Activated CD4-positive, alpha-beta T cell treated with anti-CD3 and anti-CD28 coated beads, Interleukin-2, amount 50 U/mL, for 16 hours (primary cell): ENCODE measurements around the gene POFUT1.
"Not testable (repeated sequence)": the region's sequence is repeated elsewhere in the genome, so short reads cannot be mapped to it uniquely, and the experiment has no call there.

Experiments used
- DNase-seq: peaks from one replicate; pipeline ENCODE4 v3.0.0-alpha.2; 2020

POFUT1 gene

DNA sequence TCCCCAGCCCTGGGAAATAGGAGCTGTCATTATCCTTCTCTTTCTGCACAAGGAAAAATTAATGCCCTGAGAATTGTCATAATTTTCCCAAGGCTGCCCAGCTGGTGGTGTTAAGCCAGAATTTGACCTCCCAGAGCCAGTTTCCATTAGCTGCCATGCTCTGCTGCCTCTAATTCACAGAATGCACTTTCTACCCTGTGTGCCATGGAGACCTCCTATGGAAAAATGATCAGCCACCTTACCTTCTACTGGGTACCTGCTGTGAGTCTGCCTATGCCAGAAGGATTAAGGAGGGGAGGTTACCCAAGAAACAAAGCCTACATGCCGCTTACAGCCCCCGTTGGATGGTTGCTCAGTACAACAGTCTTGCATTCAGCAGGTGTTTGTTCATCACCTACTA, 29.1 kb downstream of the POFUT1 start:
- no peak for DNase-seq

DNA sequence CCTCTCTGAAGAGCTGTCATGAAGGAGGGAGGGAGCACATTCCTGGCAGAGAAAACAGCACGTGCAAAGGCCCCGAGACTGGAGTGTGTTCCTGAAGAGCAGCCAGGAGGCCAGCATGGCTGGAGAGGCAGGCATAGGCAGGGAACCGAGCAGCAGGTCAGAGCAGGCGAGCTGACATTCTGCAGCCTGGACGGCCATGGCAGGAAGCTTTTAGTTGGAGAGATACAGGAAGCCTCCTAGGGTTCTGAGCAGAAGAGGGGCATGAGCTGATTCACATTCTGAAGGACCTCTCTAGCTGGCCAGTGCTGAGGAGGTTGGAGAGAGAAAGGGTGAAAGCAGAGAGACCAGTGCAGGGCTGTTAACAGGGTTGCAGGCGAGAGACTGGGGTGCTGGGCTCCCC, 29.7 kb downstream of the POFUT1 start:
- no peak for DNase-seq

DNA sequence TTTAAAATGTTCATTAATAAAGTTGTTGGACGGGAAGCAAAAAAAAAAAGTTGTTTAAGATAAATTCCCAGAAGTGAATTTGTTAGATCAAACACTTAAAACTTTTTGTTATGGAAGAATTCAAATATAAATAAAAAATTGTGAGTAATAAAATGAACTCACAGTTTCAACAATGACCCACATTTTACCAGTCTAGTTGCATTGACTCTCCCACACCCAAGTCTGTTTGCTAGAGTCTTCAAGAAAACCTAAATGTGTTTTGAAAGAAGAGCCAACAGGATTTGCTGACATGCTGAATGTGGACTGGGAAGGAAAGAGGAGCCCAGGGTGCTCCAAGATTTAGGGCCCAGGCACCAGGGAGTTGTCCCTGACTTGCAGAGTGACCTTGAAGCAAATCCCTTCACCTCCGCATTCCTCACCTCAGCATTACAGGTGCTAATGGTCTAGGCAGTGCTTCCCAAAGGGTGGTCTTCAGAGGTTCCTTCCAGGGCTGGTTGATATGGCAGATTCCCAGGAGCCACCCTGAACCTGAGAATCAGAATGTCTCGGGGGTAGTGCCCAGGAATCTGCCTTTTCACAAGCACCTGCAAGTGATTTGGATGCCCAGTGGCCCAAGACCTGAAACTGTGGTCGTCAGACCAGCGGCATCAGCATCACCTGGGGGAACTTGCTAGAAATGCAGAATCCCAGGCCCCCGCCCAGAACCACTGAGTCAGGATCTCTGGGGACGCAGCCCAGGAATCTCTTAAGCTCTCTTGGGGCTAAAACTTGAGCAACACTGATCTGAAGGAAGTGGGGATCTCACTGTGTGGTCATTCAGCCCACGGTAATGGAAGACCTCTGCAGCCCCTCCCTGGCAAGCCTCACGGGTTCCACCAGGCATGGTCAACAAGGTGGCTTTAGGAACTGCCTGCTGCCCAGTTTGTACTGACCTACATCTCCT, 31.1 kb downstream of the POFUT1 start:
- no peak for DNase-seq

DNA sequence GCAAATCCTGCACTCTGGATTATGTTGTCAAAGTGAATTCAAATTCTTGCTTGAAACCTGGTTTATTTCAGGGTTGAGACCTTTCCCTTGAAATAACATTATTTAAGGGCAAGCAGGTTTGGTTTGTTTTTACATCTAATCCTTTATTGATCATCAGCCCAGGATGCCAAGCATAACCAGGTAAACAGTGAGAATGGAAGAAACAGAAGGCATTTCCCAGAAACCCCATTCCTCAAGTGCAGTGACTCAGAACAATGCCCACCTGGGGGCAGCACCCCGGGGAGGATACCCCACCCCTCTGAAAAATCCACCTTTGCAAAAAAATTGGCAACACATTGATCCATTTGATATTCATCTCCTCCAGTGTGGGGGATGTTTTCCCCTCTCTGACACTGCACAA, 32.5 kb downstream of the POFUT1 start:
- no peak for DNase-seq

- DNase-seq: no peak
These were observed 34.1 kb downstream of the POFUT1 start for GRCh38 chr20:32241807-32242206.

DNA sequence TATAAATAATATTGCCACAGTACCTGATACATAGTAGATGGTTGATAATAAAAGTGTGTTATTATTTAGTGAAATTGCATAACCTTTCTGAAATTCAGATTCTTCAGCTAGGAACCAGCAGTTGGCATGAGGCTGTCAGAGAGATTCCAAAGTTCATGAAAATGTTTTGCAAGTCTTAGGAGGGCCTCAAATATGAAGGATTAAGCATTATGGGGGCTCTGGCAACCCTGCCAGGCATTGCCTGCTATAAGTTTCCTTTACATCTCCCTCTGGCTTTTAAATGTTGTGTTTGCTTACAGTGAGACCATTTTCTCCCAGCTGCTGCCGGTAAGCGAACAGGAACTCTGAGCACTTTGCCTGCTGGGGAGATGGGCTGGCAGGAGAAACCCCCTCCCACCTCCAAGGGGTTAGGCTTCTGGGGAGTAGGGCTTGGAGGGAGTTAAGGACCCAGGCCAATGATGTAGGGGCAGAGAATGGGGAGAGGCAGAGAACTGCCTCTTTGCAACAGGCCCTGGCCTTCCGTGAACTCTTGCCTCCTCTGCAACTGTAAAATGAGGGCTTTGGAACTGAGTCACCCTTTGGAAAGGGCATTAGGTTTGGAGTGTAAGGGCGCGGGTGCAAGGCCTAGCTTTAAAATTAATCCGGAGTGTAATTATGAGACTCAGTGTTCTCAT, 36.6 kb downstream of the POFUT1 start:
- no peak for DNase-seq

DNA sequence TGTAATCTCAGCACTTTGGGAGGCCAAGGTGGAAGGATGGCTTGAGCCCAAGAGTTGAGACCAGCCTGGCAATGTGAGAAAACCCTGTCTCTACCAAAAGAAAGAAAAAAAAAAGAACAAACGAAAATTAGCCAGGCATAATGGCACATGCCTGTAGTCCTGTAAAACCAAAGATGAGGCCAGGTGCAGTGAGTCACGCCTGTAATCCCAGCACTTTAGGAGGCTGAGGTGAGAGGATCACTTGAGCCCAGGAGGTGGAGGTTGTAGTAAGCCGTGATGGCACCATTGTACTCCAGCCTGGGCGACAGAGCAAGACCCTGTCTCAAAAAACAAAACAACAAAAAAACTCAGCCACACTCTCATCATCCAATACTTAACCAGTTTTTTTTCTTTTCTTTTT, 37.3 kb downstream of the POFUT1 start:
- no peak for DNase-seq

DNA sequence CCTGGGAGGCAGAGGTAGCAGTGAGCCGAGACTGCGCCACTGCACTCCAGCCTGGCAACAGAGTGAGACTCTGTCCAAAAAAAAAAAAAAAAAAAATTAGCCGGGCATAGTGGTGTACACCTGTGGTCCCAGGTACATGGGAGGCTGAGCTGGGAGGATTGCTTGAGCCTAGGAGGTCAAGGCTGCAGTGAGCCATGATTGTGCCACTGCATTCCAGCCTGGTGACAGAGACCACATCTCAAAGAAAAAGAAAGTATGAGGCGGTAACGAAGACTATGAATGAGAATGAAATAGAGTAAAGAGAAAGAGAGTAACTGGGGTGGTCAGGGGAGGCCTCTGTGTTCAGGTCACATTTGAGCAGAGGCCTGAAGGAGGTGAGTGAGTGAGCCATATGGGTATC, 38.5 kb downstream of the POFUT1 start:
- DNase-seq: not testable (repeated sequence)

- DNase-seq: no peak
These were observed 40.4 kb downstream of the POFUT1 start for GRCh38 chr20:32248043-32248442.

- DNase-seq: peak; percentile 78
These were observed 41.5 kb downstream of the POFUT1 start for GRCh38 chr20:32249030-32249738.

GRCh38 chr20:32251470-32251869, 43.8 kb downstream of the POFUT1 start:
- no peak for DNase-seq

DNA sequence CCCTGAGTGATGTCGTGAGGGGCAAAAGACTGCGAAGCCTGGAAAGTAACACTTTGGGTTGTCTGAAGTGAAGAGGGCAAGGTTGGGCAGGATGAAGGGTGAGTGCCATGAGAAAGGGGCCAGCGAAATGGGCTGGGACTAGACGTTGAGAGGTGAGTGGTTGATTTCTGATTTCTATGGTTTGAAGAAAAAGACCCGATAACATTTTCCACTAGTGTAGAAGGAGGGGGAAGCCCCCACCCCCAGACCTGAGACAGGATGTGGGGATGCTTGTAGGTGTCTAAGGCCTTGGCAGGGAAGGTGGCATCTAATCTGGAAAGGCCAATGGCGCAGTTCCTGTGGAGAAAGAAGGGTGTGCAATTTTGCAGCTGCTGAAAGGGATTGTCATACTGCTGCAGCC, 44.5 kb downstream of the POFUT1 start:
- DNase-seq: peak; percentile 66

- not testable (repeated sequence) for DNase-seq
These were observed 53.3 kb downstream of the POFUT1 start for GRCh38 chr20:32260973-32261372.

DNA sequence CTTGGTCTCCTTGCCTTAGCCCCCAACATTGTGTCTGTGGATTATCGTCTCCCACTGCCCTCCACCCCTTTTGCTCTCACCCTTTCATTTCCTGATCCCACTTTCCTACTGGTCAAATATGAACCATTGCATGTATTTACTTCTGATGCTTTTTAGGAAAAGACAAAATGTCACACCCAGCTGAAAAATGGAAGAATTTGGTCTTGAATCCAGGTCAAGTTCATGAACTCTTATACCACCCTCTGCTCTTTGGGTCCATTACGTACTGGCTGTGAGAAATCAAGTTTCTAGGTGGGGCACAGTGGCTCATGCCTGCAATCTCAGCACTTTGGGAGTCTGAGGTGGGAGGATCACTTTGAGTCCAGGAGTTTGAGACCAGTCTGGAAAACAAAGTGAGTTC, 54.0 kb downstream of the POFUT1 start:
- DNase-seq: no peak

- no peak for DNase-seq
These were observed 55.8 kb downstream of the POFUT1 start for GRCh38 chr20:32263398-32263954.

GRCh38 chr20:32271620-32272019, 63.9 kb downstream of the POFUT1 start:
- DNase-seq: no peak

- DNase-seq: no peak
These were observed 66.7 kb downstream of the POFUT1 start for GRCh38 chr20:32274359-32274758.

GRCh38 chr20:32275163-32275562, 67.5 kb downstream of the POFUT1 start:
- not testable (repeated sequence) for DNase-seq

DNA sequence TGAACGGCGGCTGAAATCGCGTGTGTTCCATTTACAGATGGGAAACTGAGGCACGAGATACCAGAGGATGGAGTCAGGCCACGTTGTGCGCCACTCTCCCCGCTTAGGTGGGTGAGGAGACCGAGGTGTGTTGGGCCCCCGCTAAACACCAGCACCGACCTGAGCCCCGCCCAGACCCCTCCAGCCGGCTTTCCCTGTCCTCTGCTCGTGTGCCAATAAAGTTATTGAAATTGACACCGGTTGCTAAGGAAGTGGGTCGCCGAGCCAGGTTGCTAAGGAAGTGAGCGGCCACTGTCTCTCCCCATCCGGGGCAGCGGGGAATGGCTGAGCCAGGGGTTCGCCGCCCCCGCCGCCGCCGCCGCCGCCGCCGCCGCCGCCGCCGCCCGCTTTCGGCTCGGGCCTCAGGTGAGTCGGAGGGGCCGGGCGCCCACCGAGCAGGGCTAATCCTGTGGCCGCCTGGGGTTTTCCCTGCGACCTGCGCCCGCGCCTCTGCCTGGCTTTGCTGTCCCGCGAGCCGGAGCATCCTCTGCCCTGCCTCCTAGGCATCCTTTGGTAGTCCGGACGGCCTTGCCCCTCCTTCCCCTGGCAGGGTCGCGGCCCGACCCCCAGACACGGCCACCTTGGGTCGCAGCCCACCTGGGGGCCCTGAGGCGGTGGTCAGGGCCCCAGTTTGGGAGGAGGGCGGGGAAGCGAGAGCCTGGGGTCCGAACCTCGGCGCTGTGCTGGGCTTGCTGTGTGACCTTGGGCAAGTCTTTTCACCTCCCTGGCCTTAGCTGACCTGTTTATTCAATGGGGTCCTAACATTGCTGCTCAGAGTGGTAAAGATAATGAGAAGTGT, 69.9 kb downstream of the POFUT1 start, which contains the start of gene KIF3B:
TSS of gene KIF3B (plus strand) at position 291 of the 838 bp plus-strand sequence. CDS start 32,127 bp downstream, outside the sequence.
- peak; percentile 94 for DNase-seq

- peak; percentile 42 for DNase-seq
These were observed 70.5 kb downstream of the POFUT1 start for GRCh38 chr20:32278199-32278643.

GRCh38 chr20:32281711-32282110, 74.0 kb downstream of the POFUT1 start:
- DNase-seq: peak; percentile 30

GRCh38 chr20:32282461-32282860, 74.8 kb downstream of the POFUT1 start:
- no peak for DNase-seq
